H1 (cell line): ENCODE measurements around the gene UQCR10. TPM values are rescaled to one million over a fixed set of nuclear protein-coding genes. Genes with fewer than 3 reads are reported as not detected.

Experiments
- SIX5 ChIP-seq: IDR thresholded peaks from 2 replicates; pipeline ENCODE4 v1.6.1; 2011; ENCODE audit warnings: mild to moderate bottlenecking, low read depth, low read length
- TAF7 ChIP-seq: optimal IDR thresholded peaks from 2 replicates; pipeline ENCODE3; 2011; ENCODE audit warnings: low read depth, mild to moderate bottlenecking, inconsistent platforms, low read length, moderate library complexity, borderline replicate concordance
- polyA plus RNA-seq, 7 experiments: library from polyadenylated mRNA; depleted of rRNA in 3 of 7; stranded (reverse) in 5 of 7; unstranded in 2 of 7; fragments of >200 nt in 5 of 7; fragments of 200-250 nt in 2 of 7; gene quantifications; 1 replicate in 5 of 7; 2 replicates in 1 of 7; 4 replicates in 1 of 7; pipeline versions ENCODE4 v1.2.1 to v1.2.3, GENCODE V29; 2011 to 2013; ENCODE audit warnings: missing spikeins in 2 of 7, mixed read lengths in 2 of 7
- total RNA-seq: library from RNA; stranded (reverse); fragmentation: NEBNext Ultra II Directional; extraction: Animal tissue kit (Norgen Biotek cat#: 25700); gene quantifications from 2 replicates; pipeline ENCODE4 v1.2.1, GENCODE V29; 2021
- TF ChIP-seq, protein P1 (sequence below), 3 experiments: IDR thresholded peaks; 1 replicate in 2 of 3; 2 replicates in 1 of 3; pipeline versions ENCODE4 v1.5.1 to v1.6.1; 2011; ENCODE audit warnings: low read length in 3 of 3, mild to moderate bottlenecking in 3 of 3, inconsistent platforms in 2 of 3, low read depth in 1 of 3, moderate library complexity in 1 of 3; ENCODE audit not compliant: insufficient read depth in 1 of 3; ENCODE audit errors: control extremely low read depth in 1 of 3
- TF ChIP-seq, protein P2 (sequence below): IDR thresholded peaks from 2 replicates; pipeline ENCODE4 v1.6.1; 2012; ENCODE audit warnings: inconsistent platforms

Gene UQCR10
- total and polyA plus RNA-seq, 2 of the 8 experiments (the other 6 are each of a cell fraction or from before 2014, with no cell fraction given), result 102 to 260 TPM

DNA sequence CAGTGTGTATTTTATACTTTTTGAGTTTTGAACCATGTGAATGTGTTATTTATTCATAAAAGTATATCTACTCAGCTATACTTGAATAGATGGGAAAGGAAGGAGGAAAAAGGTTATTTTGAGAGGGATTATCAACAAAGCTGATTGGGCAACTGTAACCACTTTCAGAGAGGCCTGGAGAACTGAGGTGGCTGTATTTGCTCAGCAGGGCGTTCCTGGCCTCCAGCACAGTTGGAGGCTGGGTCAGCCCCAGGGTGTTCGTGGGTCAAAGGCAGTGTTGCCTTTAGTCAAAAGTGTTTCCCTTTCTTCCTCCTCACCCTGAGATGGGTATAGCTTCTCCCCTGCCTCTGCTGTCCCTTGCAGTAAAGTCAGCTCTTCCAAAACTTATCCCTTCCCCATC, 44.2 kb downstream of the UQCR10 start (continued):
- TF ChIP-seq, protein P1, sequence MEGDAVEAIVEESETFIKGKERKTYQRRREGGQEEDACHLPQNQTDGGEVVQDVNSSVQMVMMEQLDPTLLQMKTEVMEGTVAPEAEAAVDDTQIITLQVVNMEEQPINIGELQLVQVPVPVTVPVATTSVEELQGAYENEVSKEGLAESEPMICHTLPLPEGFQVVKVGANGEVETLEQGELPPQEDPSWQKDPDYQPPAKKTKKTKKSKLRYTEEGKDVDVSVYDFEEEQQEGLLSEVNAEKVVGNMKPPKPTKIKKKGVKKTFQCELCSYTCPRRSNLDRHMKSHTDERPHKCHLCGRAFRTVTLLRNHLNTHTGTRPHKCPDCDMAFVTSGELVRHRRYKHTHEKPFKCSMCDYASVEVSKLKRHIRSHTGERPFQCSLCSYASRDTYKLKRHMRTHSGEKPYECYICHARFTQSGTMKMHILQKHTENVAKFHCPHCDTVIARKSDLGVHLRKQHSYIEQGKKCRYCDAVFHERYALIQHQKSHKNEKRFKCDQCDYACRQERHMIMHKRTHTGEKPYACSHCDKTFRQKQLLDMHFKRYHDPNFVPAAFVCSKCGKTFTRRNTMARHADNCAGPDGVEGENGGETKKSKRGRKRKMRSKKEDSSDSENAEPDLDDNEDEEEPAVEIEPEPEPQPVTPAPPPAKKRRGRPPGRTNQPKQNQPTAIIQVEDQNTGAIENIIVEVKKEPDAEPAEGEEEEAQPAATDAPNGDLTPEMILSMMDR (IDR thresholded peaks at IDR 0.05; ENCODE audit: control extremely low read depth in 1 of 3, insufficient read depth in 1 of 3, low read depth in 1 of 3, low read length in 3 of 3), result no peak
- no peak for TF ChIP-seq TAF7
- no peak for TF ChIP-seq SIX5
- TF ChIP-seq, protein P2, sequence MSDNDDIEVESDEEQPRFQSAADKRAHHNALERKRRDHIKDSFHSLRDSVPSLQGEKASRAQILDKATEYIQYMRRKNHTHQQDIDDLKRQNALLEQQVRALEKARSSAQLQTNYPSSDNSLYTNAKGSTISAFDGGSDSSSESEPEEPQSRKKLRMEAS, result no peak
- TF ChIP-seq, all 59 proteins: peak for 0
